Germinal center (tissue), 1 donor: ENCODE results near the gene C19orf25.
"Not testable (repeated sequence)": the region's sequence is repeated elsewhere in the genome, so short reads cannot be mapped to it uniquely, and the experiment has no call there.

Experiments
- DNase-seq: peaks from one replicate; pipeline ENCODE4 v3.0.0; 2012; ENCODE audit warnings: mixed read lengths, low spot score

C19orf25 gene

DNA sequence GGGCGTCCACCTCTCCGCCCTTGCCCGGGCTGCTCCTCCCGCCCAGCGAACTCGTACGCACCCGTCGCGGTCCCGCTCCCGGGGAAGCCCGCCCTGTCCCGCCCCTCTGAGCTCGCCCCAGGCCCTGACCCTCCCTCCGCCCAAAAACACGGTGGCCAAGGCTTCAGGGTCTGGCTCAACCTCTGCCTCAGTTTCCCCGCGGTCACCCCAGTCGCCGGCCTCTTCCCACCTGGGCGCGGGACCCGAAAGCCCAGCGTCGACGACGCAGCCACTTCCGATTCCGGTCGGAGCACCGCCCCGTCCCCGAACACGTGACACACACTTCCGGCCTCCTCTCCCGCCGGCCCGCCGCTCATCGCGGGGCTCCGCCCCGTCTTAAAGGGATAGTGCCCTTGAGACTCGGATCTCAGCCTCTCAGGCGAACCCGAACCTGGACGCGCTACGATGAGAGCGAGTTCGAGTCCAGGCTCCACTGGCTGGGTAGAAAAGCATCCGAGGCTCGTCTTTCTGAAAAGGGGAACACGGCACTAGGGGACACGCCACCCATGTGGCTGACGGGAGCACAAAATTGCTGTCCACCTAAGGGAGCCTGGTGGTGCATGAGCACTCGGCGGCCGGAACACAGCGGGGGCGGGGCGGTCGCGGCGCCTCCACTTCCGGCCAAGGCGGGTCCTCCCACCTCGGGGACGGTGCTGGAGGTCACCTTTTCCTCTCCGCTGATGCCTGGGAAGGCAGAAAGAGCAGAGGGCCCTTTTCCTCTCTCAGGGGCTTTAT lies at the start of gene C19orf25:
C19orf25 (minus strand) TSS at position 282 of the 774 bp plus-strand sequence. CDS start 312 bp downstream, outside the sequence.
- peak; percentile 93 for DNase-seq

GRCh38 chr19:1527650-1528309 lies 48.8 kb upstream of the C19orf25 start:
- no peak for DNase-seq

DNA sequence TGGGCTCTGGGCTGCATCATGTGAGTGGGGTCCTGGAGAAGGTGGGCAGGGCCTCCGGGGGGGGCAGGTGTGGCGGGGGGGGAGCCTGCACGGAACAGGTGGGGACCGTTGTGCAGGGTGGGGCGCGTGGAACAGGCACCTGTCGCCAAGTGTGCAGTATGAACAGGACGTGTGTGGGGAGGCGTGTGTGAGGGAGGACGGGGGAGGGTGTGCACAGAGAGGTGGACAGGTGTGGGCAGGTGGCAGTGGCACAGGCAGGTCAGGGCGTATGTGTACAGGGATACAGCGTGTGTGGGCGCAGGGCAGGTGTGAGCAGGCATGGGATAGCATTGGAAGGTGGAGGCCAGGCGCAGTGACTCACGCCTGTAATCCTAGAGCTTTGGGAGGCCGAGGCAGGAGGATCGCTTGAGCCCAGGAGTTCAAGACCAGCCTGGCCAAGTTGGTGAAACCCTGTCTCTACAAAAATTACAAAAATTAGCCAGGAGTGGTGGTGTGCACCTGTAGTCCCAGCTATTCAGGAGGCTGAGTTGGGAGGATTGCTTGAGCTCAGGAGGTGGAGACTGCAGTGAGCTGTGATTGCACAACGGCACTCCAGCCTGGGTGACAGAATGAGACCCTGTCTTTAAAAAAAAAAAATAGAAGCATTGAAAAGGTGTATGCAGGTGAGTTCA lies 48.1 kb upstream of the C19orf25 start:
- DNase-seq, result no peak

DNA sequence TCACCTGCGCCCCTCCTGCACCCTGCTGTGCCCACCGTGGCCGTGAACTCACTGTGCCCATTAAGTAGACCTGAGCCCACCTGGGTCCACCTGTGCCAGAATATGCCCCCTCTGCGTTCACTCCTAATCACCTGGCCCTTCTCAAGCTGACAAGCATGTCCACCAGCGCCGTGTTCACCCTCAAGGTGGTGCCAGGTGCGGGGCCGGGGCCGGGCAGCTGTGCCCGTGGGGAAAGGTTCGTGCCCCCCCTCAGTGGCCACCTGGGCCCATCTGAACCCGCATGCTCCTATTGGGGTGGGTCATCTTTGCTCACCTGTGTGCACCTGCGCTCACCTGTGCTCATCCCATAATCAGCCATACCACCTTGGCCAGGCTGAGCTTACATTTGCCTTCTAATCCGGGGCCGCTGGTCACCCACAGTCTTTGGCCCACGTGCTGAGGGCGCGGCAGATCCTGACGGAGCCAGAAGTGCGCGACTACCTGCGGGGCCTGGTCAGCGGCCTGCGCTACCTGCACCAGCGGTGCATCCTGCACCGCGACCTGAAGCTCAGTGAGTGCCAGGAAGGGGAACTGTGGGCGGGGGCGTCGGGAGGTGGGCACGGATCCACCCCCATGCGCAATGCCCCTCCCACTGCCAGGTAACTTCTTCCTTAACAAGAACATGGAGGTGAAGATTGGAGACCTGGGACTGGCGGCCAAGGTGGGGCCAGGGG lies 47.2 kb upstream of the C19orf25 start:
- DNase-seq, result no peak

DNA sequence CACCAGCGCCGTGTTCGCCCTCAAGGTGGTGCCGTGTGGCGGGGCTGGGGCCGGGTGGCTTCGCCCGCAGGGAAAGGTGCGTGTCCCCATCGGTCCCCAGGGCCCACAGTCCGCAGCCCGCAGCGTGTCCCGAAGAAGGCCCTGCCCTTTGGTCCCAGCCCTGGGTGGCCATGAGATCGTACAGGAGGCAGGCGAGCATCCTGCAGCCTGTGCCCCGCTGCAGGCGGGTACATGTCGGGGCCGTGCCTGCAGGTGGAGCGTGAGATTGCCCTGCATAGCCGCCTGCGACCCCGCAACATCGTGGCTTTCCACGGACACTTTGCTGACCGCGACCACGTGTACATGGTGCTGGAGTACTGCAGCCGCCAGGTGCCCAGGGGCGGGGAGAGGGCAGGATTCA lies 46.3 kb upstream of the C19orf25 start:
- DNase-seq, result no peak

DNA sequence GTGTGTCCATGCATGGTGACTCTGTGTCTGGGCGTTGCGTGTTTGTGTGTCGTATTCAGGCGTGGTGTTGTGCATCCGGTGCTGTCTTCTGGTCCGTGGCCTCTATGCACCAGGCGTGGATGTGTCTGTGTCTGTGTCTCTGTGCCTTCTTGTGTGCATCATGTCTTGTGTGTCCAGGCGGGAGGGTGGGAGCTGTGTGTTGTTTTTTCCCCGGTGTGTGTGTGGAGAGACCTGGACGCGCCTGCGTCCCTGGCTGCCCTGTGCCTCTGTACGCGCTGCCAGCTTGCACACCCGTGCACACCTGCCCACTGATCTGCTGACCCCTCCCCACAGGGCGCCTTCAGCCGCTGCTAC lies 45.9 kb upstream of the C19orf25 start:
- no peak for DNase-seq

DNA sequence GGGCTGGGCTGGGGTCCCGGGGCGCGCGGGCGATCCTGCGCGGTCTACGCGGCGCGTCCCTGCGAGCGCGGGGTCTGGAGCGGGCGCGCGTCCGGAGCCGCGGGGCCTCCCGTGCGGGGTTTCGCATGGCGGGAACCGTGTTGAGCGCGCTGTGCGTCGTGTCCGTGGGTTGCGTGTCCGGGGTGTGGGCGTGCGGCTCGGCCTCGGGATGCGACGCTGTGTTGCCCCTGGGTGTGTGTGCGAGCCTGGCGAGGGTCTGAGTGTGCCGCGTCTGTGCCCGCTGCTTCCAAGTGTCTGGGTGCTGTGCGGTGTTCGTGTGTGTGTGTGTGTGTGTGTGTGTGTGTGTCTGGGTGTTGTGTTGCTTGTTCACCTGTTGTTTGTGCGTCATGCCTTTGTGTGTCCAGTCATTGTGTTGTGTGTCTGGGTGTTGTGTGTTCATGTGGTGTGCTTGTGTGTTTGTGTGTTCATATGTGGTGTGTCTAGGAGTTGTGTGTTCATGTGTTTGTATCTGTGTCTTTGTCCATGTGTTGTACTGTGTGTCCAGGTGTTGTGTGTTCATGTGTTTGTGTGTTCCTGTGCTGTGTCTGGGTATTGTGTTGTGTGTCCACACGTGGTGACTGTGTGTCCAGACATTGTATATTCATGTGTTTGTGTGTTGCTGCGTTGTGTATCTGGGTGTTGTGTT lies 45.4 kb upstream of the C19orf25 start:
- no peak for DNase-seq

DNA sequence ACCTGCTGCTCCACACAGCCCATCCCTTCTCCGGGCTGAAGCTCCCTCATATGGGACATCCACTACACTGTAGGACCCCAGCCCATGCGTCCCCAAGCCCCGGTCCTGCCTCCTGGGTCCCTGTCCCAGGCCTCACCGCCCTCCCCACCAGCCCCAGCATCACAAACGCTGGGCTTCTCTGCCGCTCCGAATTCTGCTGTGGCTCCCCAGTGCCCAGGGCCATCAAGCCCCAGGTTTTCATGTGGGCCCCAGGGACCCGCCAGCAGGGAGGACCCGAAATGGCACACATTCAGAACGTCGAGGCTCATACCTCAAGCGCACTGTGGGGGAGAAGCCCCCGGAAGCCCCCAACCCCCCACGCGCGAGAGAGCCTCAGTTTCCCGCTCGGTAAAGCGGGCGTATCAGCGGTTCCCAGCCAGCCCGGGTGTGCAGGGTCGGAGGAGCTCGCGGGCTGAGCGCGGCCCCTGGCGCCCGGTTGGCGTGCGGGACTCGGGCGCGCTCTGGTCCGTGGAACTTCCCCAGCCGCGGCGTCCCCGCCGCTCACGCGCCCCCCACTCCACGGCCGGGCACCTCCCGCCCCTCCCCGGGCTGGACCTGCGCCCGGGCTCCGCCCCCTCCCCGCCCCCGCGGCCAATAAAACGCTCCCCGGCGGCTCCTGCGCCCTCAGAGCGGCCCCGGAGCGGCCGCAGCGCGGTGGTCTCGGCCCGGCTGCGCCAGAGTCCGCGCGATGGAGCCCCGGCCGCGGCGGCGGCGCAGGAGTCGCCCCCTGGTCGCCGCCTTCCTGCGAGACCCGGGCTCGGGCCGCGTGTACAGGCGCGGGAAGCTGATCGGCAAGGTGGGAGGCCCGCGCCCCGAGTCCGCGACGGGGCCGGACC lies 44.6 kb upstream of the C19orf25 start, which contains the start of gene PLK5:
PLK5 (plus strand) TSS at position 666 of the 875 bp plus-strand sequence. CDS start 2,920 bp downstream, outside the sequence.
- no peak for DNase-seq

GRCh38 chr19:1522838-1523237 lies 43.8 kb upstream of the C19orf25 start:
- no peak for DNase-seq

DNA sequence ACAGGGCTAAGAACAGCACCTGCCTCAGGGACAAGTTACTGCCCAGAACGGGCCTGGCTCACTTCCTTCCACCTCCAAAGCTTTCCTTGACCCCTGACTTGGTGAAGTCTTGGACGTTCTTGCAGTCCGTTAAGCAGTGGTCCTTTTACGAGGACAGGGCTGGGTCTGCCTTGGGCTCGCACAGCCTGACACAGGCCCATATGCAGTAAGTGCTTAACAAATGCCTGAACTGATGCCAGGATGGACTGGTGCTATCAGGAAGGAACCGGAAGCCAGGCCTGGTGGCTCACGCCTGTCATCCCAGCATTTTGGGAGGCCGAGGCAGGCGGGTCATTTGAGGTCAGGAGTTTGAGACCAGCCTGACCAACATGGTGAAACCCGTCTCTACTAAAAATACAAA lies 43.0 kb upstream of the C19orf25 start:
- no peak for DNase-seq

DNA sequence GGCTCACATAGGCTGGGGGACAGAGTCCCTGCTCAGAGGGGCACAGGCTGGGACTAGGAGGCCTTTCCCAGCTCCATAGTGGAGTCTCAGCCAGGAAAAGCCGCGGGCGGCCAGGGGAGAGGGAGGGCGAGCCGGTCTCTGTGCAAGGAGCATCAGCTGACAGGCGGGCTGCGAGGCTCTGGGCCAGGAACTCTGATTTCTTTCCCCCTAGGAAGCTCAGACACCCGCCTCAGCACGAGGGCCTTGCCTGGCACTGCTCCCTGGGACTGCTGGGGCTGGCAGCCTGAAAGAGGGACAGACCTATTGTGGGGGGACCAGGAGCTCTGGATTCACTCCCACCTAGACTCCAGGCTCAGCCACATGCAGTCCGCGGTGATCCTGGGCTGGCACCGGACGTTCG lies 42.6 kb upstream of the C19orf25 start:
- DNase-seq, result no peak

DNA sequence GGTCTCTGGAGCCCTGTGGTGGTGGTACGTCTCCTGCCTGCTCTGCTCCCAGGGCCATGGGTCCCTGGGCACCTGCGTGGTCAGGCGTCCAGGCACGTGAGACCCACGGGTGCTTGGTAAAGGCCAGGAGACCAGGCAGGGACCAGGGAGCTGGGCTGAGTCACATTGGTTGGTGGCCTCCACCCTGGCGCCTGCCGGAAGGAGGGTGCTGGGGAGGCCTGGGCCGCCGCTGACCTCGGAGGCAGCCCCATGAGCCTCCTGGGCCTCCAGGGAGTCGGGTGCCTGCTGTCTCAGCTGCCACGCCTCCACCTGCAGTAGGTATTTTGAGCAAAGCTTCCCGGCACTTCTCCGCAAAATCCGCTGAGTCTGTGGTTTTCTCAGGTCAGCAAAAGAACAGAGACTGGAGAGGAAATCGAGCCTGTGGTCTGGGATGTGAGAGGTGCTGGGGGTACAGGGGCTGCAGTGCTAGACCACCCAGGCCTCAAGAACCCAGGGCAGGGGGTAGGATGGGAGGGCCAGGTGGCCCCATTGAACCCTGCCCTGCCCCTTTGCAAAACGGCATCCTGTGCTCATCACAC lies 41.3 kb upstream of the C19orf25 start:
- DNase-seq, result no peak

DNA sequence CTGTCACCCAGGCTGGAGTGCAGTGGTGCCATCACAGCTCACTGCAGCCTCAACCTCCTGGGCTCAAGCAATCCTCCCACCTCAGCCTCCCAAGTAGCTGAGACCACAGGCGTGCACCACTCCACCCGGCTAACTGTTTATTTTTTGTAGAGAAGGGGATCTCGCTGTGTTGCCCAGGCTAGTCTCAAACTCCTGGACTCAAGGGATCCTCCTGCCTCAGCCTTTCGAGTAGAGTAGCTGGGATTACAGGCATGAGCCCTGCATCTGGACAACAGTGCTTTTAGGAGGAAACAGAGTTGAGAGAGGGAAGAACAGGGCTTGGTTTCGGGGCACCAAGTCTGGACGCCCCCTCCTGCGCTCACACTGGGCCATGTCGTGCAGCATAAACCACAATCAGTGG lies 40.8 kb upstream of the C19orf25 start:
- not testable (repeated sequence) for DNase-seq

DNA sequence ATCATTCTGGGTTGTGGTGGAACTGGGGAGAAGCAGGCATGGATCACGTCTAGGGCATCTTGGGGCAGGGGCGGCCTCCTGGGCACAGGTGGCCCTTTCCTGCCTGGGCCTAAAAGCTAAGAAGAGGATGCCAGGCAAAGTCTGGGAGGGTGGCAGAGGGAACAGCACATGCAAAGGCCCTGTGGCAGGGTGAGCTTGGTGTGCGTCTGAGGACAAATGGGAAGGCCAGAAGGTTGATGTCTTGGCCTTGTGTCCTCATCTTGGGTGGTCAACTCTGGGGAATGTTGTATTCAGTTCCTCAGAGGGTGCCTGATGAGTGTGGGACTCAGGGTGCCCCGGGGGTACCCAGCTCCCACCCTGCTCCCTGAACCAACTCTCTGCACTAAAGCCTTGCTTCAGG lies 39.5 kb upstream of the C19orf25 start:
- DNase-seq, result no peak

- DNase-seq, result no peak
Measured at GRCh38 chr19:1516395-1516753, 37.4 kb upstream of the C19orf25 start.

DNA sequence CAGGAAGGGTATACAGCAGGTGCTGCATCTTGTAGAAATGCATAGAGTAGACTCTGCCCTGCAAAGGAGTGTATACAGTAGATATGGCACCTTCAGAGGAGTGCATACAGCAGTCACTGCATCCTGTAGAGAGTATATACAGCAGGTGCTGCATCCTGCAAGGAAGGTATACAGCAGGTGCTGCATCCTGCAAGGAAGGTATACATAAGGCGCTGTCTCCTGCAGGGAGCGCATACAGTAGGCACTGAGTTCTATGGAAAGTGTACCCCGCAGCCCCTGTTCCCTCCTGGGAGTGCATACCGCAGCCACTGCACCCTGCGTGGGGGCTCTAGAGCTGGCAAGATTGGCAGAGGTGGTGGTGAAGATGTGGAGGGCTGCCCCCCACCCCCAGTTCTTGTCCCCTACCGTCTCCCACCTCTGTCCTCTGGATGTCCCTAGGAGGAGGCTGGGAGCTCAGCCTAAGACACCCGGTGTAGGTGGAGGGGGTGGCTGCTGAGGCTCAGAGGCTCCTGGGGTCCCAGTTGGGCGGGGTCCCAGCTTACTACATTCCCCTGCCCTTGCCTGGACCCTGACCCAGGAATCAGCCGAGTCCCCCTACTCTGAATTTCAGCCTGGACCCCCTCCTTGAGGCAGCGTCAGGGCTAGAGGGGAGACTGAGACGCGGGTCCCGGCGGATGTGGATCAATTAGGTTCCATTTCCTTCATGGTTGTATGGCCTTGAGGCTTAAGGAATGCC lies 36.1 kb upstream of the C19orf25 start:
- no peak for DNase-seq

- no peak for DNase-seq
Measured at GRCh38 chr19:1514295-1514661, 35.3 kb upstream of the C19orf25 start.

GRCh38 chr19:1513499-1514294 lies 34.7 kb upstream of the C19orf25 start:
- DNase-seq, result peak; percentile 64
